Stromal cell of bone marrow (primary cell): ENCODE data around the gene CCL18.
"Not testable (repeated sequence)": the region's sequence is repeated elsewhere in the genome, so short reads cannot be mapped to it uniquely, and the experiment has no call there.

Experiments used
- DNase-seq: peaks from one replicate; pipeline ENCODE4 v3.0.0-alpha.2; 2012; ENCODE audit warnings: low read depth

The CCL18 gene, protein sequence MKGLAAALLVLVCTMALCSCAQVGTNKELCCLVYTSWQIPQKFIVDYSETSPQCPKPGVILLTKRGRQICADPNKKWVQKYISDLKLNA

DNA sequence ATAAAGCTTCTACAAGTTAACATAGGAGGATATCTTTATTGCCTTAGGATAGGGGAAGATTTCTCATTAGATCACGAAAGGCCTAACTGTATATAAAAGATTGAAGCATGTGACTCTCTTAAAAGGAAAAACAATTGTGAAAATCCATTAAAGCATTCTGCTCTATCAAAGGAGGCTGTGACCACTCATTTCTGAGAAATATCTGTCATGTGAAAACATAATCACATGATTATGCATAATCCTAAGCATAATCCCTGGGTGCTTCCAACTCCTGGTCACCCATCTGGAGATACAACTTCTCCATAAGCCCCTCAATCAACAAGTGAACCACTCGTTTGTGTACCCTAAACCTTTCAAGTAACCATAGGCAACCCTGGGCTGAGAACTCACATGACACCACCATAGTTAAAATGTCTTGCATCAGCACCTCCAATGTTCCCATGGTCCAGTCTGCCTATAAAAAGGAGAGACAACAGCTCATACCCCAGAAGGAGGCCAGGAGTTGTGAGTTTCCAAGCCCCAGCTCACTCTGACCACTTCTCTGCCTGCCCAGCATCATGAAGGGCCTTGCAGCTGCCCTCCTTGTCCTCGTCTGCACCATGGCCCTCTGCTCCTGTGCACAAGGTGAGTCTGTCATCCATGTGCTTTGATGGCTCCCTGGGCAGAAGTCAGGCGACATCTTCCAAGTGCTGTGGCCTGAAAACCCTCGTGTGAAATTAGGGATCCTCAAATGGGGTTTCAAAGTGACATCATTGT, at the start of gene CCL18:
TSS of gene CCL18 (plus strand) at position 487 of the 756 bp plus-strand sequence. CDS start at position 558, 71 bp downstream.
- DNase-seq: no peak

DNA sequence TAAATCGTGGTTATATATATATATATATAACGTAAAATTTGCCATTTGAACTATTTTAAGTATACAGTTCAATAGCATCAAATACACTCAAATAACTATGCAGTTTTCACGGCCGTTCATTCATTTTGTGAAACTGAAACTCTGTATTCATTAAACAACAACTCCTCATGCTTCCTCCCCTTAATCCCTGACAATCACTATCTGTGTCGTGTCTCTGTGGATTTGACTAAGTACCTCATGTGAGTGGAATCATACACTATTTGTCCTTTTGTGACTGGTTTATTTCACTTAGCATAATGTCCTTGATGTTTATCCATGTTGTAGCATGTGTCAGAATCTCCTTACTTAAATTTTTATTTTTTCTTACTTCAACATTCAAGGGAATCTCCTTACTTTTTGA, 49.1 kb upstream of the CCL18 start:
- no peak for DNase-seq

DNA sequence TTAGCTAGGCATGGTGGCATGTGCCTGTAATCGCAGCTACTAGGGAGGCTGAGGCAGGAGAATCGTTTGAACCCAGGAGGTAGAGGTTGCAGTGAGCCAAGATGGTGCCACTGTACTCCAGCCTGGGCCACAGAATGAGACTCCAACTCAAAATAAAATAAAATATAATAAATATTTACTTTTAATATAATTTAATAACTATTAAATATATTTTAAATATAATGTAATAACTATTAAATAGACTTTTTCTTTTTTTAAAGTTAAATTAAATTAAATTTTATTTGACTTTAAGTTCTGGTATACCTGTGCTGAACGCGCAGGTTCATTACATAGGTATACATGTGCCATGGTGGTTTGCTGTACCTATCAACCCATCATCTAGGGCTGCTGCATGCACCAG, 48.2 kb upstream of the CCL18 start:
- DNase-seq: not testable (repeated sequence)

DNA sequence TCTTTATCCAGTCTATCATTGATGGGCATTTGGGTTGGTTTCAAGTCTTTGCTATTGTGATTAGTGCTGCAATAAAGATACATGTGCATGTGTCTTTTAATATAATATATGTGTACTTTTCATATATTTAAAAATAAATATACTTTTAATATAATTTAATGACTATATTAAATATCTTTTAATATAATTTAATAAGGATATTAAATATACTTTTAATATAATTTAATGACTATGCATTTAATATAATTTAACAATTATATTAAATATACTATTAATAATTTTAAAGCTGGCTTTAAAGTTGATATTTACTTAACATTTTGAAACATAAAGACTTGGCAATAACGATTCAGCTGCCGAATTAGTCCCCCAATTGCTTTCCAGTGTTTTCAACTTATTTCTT, 47.5 kb upstream of the CCL18 start:
- no peak for DNase-seq

DNA sequence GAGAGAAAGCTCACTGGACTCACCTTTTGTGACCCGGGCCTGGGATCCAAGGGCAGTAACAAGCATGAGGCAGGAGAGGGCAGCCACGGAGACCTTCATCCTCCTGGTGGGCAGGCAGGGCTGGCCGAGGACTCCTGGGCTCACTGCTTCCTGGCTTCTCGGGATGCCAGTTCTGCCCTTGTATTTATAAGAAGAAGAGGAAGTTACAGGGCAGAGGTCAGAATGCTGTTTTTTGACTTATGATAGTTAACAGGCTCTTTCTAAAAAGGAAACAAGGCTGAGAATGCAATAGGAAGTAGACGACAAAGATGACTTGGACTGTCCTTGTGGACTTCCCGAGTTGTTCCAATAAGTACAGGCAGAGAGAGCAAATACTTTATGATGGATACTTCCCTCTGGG, 46.3 kb upstream of the CCL18 start, which contains the start of gene CCL23:
TSS of gene CCL23 (minus strand) at position 174 of the 400 bp plus-strand sequence. CDS start at position 99, 75 bp downstream.
- DNase-seq: no peak

DNA sequence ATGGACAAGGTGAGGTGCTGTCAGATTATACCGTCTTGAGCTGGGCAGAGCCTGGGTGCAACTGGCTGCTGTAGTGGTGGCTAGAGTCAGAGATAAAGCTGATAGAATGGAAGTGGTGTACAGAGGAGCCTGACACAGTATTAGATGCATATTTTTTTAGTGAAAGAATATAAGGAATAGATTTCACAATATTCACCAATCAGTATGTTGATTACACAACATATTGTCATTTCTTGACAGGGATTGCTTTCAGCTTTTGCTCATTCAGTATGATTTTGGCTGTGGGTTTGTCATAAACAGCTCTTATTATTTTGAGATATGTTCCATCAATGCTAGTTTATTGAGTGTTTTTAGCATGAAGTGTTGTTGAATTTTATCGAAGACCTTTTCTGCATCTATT, 44.6 kb upstream of the CCL18 start:
- no peak for DNase-seq

DNA sequence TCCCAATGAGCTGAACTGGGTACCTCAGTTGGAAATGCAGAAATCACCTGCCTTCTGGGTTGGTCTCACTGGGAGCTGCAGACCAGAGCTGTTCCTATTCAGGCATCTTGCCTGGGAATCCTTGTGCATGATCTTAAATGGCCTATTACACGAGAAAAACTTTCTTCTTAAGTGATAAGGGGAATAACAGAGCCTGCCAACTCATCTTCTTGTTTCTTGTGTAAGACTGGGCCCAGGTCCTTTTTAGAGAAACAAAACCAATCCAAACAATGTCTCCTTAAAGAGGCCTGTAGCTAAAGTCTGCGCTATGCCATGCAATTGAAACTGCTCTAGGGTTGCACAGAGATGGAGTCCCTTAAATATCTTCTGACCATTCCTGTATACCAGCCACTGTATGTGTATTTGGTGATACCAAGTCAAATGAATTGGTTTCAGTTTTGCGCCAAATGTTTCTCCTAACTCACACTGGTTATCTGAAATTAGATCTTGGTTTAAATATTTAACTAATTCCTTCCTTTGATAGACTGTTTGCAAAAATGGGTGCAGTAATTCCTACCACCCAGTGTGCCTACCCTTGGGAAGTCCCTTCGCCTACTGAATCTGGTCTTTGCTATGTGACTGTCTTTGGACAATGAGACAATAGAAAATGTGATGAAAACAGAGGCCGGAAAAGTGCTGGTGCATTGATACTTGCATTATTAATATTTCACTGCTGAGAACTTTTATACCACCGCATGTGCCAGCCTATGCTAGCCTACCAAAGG, 39.8 kb upstream of the CCL18 start:
- DNase-seq: no peak

DNA sequence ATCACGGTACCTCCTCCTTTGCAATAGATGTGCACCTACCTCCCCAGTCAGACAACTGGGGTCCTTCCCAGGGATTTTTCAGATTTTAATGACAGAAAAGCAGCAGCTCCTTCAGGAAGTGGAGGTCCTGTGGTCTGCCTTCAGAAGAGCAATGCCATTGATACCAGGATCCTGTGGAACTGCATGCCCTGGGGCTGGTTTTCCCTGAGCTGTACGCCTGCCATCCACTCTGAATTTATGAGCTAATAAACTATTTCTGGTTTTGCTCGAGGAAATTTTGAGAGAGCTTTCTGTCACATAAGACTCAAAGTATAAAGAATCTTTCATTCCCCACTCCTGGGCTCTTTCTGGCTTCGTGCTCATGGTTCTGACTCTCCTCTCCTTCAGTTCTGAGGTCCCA, 36.3 kb upstream of the CCL18 start:
- no peak for DNase-seq

DNA sequence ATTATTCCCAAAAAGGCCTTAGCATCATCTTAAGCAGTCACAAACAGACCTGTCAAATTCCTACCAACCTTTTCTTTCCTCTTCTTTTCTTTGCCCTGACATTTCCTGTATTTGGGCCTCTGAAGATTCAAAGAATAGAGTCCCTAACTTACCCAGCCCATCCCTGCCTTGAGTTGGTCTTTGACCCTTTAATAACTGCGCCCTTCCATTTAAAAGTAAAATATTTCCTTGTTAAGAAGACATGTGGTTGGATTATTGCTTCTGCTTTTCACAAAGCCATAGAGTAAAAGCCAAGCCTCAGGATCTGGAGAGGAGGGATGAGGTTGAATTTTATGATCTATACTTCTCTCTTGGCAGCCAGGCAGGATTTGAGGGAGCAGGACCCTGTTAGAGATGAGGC, 33.1 kb upstream of the CCL18 start:
- no peak for DNase-seq

DNA sequence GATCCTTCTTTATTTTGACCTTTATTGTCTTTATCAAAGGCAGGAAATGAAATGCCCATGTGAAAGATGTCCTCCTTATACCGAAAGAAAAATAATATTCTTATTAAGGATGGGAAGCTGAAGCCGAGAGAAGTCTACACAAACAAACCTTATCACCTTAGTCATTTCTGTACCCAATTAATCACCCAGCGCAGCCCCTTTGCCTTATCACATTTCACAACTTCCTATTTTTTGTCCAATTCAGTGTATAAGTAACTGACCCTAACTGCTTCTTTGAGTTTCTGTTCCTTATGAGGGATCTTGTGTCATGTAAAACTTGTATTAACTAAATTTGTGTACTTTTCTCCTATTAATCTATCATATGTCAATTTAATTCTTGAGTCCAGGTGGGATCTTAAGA, 29.9 kb upstream of the CCL18 start:
- DNase-seq: no peak

DNA sequence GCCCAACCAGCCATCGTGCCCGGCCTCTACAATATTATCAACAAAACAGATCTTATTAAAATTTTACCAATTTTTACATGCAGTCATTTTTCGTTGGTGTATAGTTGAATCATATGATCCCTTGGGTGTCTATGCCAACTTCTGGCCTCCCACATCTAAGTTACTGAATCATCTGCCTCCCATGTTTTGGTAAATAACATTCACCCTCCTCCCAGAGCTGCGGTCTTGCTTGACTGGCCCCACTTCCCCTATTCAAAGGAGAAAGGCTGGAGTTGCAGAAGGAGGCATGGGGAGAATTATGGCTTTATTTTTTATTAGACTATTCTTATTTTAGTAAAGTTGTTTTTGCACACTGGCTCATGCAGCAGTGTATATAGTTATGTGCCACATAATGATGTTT, 27.8 kb upstream of the CCL18 start:
- no peak for DNase-seq

DNA sequence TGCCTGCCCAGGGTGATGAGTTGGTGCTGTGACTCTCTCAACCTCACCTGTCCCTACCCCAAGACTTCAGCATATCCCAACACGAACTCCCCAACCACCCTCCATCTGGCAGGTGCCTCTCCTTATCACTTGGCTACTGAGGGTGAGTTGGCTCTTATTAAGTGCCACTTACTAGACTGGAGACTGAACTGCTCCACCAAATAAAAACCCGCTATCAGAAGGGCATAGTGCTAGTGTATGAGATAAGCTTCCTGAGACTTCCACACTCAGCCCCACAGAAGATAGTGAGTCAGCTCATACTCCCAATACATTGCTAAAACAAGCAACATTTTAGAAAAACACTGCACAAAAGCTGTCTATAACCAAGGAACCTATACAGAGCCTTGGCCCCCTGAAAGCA, 16.0 kb upstream of the CCL18 start:
- DNase-seq: no peak

DNA sequence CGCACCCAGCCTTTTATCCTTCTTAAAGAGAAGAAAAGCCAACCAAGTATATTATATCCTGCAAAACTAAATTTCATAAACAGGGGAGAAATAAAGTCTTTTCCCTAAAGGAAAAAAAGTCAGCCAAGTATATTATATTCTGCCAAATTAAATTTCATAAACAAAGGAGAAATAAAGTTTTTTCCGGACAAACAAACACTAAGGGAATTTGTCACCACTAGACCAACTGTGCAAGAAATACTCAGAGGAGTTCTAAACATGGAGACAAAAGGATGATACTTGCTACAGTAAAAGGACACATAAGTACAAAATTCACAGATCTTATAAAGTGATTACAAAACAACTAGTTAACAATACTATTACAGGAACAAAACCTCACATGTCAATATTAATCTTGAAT, 14.4 kb upstream of the CCL18 start:
- DNase-seq: no peak

DNA sequence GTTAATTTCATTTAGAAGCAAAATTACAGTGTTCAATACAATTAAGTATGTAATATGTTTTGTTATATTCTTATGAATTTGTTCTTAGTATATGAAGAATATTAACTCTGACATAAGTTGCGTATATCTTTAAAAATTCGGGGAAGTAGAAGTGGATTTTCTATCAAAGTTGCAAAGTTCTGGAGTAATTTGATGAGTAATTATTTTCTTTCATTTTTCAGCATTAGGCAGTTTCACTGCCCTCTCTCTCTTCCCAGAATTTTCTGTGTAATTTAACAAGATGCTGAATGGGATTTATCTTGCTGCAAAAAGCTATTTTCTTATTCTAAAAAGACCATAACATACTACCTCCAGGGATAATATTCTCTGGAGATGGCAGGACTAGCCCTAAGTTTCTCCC, 8.9 kb upstream of the CCL18 start:
- no peak for DNase-seq

DNA sequence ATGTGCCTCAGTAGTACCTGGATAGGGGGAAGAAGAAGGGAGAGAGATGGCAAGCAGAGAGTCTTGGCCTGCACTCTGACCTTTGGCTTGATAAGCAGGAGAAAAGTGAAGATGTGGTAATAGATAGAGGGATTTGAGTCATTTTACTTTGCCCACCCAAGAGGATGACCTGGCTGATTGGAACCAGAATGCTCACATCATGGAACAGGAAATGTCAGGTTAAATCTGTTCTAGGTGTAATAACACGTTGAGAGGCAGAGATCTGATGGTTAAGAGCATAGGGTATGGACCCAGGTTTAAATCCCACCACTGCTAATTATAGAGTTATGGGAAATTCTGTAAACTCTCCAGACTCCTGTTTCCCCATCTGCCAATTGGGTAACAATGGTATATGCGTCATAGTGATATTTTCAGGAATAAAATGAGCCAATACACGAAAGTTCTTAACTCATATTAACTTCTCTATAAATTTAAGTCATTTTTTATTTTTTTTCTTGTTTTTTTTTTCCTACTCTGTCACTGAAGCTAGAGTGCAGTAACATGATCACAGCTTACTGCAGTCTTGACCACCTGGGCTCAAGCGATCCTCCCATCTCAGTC, 8.1 kb upstream of the CCL18 start:
- DNase-seq: no peak

DNA sequence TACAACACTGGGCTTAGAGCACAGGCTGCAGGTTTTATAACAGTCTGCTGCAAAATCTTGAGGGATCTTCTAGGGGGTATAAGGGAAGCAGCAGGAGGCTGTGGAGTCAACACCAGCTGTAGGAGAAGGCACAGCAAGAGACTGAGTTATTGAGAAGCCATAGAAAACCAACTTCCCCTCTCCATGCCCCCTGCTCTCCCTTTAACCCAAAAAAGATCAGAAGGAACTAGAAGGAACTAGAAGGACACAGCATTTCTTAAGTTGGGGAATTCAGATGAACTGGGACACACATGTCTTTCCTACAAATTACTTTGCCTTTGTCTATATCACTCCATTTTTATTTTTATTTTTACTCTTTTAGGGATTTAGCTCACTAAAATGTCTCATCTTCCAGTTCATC, 6.2 kb upstream of the CCL18 start:
- DNase-seq: no peak

DNA sequence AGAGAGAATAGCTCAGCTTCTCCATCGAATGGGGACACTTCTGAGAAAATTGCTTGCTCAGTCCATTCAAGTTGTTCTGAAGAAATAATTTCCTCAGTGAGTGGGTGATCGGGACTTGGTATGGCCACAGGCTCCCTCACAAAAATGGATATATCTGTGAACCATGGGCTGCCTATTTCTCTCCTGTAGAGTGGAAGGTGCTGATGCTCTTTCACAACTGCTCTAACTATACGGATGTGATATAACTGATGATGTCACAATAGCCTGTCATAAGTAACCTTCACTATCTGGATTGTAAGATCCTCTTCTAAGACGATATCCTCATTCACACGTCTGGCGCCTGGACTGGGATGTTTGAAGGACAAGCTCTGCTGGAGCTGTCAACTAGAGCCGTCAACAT, 4.7 kb upstream of the CCL18 start:
- DNase-seq: no peak

DNA sequence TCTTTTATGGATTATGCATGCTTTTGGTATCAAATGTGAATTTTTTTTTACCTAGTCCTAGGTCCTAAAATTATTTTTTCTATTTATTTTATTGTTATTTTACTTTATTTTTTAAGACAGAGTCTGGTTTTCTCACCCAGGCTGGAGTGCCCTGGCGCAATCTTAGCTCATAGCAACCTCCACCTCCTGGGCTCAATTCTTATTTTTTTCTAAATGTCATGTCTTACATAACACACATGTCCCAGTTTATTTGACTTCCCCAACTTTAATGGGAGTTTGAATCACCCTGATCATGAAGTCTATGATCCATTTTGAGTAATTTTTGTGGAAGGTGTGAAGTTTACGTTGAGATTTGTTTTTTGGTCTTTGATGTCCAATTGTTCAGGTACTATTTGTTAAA, 3.3 kb upstream of the CCL18 start:
- DNase-seq: no peak

DNA sequence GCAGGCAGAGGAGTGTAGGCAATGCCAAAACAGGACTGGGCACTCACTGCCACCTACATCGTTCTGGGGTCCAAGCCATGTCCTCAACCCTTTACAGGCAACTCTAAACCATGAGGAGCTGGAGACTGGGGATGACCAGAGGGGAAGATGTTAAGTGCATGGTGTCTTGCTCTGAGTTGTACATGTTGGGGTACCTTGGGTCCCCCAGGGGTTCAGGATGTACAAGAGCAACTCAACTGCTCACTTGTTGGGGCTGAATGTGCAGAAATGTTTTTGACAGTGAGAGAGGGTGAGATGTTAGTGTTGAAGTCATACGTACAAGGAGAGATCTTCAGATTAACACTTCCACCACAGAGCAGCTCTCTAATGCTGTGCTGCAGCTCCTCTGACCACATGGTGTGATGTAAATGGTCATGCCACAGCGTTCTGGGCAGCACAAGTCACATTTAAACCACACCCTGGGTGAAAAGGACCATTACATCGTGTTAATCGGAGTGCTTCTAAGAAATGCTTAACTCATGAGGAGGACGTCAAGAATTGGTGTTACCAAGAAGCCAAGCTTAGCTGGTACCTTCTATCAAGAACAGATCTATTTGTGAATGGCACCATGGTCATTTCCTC, 2.4 kb downstream of the CCL18 start:
- DNase-seq: no peak

DNA sequence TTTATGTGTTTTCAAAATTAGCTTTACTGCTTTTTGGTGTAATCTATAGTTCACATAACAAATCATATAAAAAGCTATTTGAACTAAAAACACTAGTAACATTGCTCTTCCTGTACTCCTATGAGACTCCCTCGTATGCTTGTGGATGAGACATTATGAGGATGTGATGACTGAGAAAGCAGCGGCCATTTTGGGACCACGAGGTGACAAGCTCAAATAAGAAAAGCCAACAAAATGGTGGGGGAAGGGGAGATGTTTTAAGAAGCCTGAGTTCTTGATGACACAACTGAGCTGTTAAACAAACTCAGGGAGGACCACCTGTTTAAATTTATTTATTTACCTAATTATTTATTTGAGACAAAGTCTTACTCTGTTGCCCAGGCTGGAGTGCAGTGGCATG, 4.5 kb downstream of the CCL18 start:
- DNase-seq: no peak

DNA sequence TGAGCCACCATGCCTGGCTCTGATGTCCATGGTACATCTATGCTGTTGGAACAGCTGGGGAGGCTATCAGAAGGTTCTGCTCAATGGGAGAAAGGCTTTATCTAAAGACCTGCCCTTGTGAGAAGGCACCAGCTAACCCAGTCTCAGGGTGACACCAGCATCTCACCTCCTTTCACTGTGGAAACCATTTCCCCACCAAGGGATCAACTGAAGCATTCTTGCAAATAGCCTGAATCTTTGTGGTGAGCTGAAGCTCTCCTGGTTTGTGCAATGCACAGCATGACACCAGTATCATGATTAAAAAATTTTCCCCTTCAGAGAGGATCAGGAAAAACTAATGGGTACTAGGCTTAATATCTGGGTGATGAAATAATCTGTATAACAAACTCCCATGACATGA, 5.1 kb downstream of the CCL18 start:
- DNase-seq: no peak

DNA sequence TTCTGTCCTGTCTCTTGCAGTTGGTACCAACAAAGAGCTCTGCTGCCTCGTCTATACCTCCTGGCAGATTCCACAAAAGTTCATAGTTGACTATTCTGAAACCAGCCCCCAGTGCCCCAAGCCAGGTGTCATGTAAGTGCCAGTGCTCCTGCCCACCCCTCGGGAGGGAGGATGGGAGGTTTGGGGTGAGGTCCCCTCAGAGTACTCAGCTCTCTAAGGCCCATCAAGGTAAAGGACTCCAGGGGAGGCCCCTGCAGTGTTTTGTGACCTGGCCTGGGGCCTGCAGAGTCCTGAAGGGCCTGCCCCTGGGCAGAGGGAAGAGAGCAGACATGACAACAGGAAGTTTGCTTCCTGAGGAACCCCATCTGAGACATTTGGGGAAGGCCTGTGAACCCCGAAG, 6.4 kb downstream of the CCL18 start:
- no peak for DNase-seq

DNA sequence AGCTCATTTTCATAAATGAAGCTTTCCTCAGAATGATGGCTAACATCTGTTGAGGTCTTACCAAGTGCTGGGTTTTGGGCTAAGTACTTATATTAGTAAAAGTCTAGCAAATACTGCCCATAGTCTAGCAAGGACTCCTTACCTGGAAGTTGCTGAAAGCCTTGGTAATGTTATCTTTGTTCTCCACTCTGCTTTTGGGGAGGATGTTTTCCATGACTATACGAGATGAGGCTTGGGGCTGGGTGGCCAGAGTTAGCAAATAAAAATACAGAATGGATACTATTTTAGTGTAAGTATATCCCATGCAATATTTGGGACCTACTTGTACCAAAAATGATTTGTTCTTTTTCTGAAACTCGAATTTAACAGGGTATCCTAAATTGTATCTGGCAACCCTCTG, 7.7 kb downstream of the CCL18 start:
- no peak for DNase-seq
